ENCODE results near the gene SETD5. TPM values are rescaled to one million over a fixed set of nuclear protein-coding genes. Genes with fewer than 3 reads are reported as not detected.
"Not testable (repeated sequence)": the region's sequence is repeated elsewhere in the genome, so short reads cannot be mapped to it uniquely, and the experiment has no call there.

SETD5 gene
- total RNA-seq, 2 donors from 2014 or later: 58.4 to 118 TPM

- no peaks in the 10 kb centered on the region for H3K9me3 ChIP-seq
- H3K4me1 ChIP-seq (replicated peaks): no peaks in the 10 kb centered on the region
- no peaks in the 10 kb centered on the region for H3K27me3 ChIP-seq (replicated peaks; ENCODE audit: insufficient read depth)
- no peak for TF ChIP-seq POLR2AphosphoS5 (IDR thresholded peaks at IDR 0.05)
- TF ChIP-seq, protein P1, sequence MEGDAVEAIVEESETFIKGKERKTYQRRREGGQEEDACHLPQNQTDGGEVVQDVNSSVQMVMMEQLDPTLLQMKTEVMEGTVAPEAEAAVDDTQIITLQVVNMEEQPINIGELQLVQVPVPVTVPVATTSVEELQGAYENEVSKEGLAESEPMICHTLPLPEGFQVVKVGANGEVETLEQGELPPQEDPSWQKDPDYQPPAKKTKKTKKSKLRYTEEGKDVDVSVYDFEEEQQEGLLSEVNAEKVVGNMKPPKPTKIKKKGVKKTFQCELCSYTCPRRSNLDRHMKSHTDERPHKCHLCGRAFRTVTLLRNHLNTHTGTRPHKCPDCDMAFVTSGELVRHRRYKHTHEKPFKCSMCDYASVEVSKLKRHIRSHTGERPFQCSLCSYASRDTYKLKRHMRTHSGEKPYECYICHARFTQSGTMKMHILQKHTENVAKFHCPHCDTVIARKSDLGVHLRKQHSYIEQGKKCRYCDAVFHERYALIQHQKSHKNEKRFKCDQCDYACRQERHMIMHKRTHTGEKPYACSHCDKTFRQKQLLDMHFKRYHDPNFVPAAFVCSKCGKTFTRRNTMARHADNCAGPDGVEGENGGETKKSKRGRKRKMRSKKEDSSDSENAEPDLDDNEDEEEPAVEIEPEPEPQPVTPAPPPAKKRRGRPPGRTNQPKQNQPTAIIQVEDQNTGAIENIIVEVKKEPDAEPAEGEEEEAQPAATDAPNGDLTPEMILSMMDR (IDR thresholded peaks at IDR 0.05): no peak
- no peak for TF ChIP-seq POLR2A (IDR thresholded peaks at IDR 0.05)
- WGBS: 32% methylated on average over 3 of the region's 3 CpGs
- intact Hi-C loops (cut with DNase I): no loop called here
- no peak overlapping the region for H3K27ac ChIP-seq
- H3K36me3 ChIP-seq: no peaks in the 10 kb centered on the region
- H3K4me3 ChIP-seq: no peak overlapping the region
- no peak for DNase-seq (ENCODE audit: low spot score)
Measured at GRCh38 chr3:9491506-9491905, 94.1 kb downstream of the SETD5 start.

DNA sequence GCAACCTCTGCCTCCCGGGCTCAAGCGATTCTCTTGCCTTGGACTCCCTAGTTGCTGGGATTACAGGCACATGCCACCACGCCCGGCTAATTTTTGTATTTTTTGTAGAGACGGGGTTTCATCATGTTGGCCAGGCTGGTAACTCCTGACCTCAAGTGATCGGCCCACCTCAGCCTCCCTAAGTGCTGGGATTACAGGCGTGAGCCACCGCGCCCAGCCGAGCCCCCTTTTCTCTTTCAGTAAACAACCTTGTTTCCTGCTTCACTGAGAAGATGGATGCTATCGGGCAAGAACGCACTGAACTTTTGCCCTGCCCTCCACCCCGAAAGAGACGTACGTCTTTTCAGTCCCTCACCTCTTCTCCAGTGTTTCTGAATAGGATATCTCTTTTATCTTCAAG is 96.6 kb downstream of the SETD5 start:
- H3K4me3 ChIP-seq; H3K27me3 ChIP-seq (replicated peaks; ENCODE audit: insufficient read depth); H3K4me1 ChIP-seq (replicated peaks); intact Hi-C loops (cut with DNase I); DNase-seq (ENCODE audit: low spot score); H3K9me3 ChIP-seq; H3K27ac ChIP-seq; H3K36me3 ChIP-seq: not testable (repeated sequence)
- 94% methylated on average over 15 of the region's 15 CpGs for WGBS

DNA sequence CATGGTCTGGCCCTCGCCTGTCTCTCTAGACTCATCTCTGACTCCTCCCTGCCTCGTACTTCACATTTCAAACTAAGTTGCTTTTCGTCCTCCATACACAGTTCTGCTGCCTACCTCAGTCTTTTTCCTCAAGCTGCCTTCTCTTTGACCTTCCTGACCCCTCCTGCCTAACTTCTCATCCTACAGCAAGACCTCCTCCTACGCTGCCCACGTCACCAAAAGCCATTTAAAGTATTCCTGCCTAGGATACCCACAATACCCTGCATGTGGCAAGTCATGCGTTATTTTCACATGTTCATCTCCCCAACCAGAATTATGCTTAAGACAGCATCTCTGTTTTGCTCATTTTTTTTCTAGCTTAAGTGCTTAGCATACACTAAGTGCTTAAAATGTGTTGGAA is 99.5 kb downstream of the SETD5 start:
- TF ChIP-seq, protein P1 (IDR thresholded peaks at IDR 0.05): no peak
- no peak for TF ChIP-seq POLR2A (IDR thresholded peaks at IDR 0.05)
- no peak for TF ChIP-seq POLR2AphosphoS5 (IDR thresholded peaks at IDR 0.05)
- Histone ChIP-seq H3K36me3 (no peaks in the 10 kb centered on the region), H3K27ac (no peak overlapping the region), H3K4me1 (replicated peaks) (no peaks in the 10 kb centered on the region), H3K4me3 (no peak overlapping the region), H3K27me3 (replicated peaks; ENCODE audit: insufficient read depth) (no peaks in the 10 kb centered on the region), H3K9me3 (no peaks in the 10 kb centered on the region)
- whole genome bisulfite sequencing: 79% methylated on average over 6 of the region's 6 CpGs
- no peak for DNase-seq (ENCODE audit: low spot score)
- intact Hi-C loops (cut with DNase I): no loop called here

- intact Hi-C loops (cut with DNase I): no loop called here
- no peaks in the 10 kb centered on the region for H3K36me3 ChIP-seq
- WGBS: 72% methylated on average over 8 of the region's 8 CpGs
- H3K27ac ChIP-seq: no peak overlapping the region
- no peaks in the 10 kb centered on the region for H3K27me3 ChIP-seq (replicated peaks; ENCODE audit: insufficient read depth)
- no peak for DNase-seq (ENCODE audit: low spot score)
- H3K4me1 ChIP-seq (replicated peaks): no peaks in the 10 kb centered on the region
- no peak overlapping the region for H3K4me3 ChIP-seq
- TF ChIP-seq, protein P1 (IDR thresholded peaks at IDR 0.05): no peak
- TF ChIP-seq POLR2AphosphoS5 (IDR thresholded peaks at IDR 0.05) (no peak), POLR2A (IDR thresholded peaks at IDR 0.05) (no peak)
- H3K9me3 ChIP-seq: no peaks in the 10 kb centered on the region
Measured at GRCh38 chr3:9497821-9498565, 100.6 kb downstream of the SETD5 start.

- TF ChIP-seq POLR2A (IDR thresholded peaks at IDR 0.05): no peak
- WGBS: 90% methylated on average over 6 of the region's 6 CpGs
- no peak overlapping the region for H3K4me3 ChIP-seq
- intact Hi-C loops (cut with DNase I): no loop called here
- no peaks in the 10 kb centered on the region for H3K27me3 ChIP-seq (replicated peaks; ENCODE audit: insufficient read depth)
- H3K27ac ChIP-seq: no peak overlapping the region
- no peaks in the 10 kb centered on the region for H3K9me3 ChIP-seq
- no peaks in the 10 kb centered on the region for H3K4me1 ChIP-seq (replicated peaks)
- no peaks in the 10 kb centered on the region for H3K36me3 ChIP-seq
- no peak for DNase-seq (ENCODE audit: low spot score)
Measured at GRCh38 chr3:9498781-9499180, 101.4 kb downstream of the SETD5 start.

- H3K9me3 ChIP-seq: no peaks in the 10 kb centered on the region
- TF ChIP-seq, protein P1 (IDR thresholded peaks at IDR 0.05): no peak
- TF ChIP-seq POLR2AphosphoS5 (IDR thresholded peaks at IDR 0.05) (no peak), POLR2A (IDR thresholded peaks at IDR 0.05) (no peak)
- H3K4me3 ChIP-seq: no peak overlapping the region
- 16% methylated on average over 19 of the region's 19 CpGs for WGBS
- no peaks in the 10 kb centered on the region for H3K4me1 ChIP-seq (replicated peaks)
- no peaks in the 10 kb centered on the region for H3K27me3 ChIP-seq (replicated peaks; ENCODE audit: insufficient read depth)
- no peak overlapping the region for H3K27ac ChIP-seq
- intact Hi-C loops (cut with DNase I): loop anchor here (10.0 kb wide), 1 partner anchor 175 kb away; no protein-coding TSS in a partner anchor
- no peak for DNase-seq (ENCODE audit: low spot score)
- H3K36me3 ChIP-seq: no peaks in the 10 kb centered on the region
Measured at GRCh38 chr3:9499455-9500107, 102.2 kb downstream of the SETD5 start.
